ENCODE results near the gene CDKAL1.
"Not testable (repeated sequence)": the region's sequence is repeated elsewhere in the genome, so short reads cannot be mapped to it uniquely, and the experiment has no call there.

Gene CDKAL1

DNA sequence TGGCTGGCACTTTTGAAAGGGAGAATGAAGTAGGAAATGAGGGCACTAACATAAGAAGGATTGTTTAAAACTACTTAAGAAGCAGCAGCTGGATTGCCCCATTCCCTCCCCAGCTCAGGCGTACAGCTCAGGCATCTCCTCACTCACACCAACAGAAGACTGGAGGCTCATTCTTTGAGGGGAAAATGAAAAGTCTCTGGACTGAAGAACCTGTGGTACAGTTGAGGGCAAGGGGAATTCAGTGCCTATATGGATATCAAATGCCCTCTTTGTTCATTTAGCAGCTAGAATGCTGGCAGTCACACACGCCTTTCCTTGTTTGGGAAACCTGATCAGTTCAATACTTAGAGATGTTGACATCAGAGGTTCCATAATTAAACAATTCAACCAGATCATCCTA is 557.2 kb downstream of the CDKAL1 start:
- Histone ChIP-seq H3K4me3 (replicated peaks; ENCODE audit: low read depth, low read length) (no peak overlapping the region), H3K36me3 (ENCODE audit: control insufficient read depth, insufficient read depth, low read length) (no peaks in the 10 kb centered on the region), H3K27me3 (replicated peaks; ENCODE audit: control insufficient read depth, insufficient read depth, low read length) (no peaks in the 10 kb centered on the region)
- TF ChIP-seq, protein P1, sequence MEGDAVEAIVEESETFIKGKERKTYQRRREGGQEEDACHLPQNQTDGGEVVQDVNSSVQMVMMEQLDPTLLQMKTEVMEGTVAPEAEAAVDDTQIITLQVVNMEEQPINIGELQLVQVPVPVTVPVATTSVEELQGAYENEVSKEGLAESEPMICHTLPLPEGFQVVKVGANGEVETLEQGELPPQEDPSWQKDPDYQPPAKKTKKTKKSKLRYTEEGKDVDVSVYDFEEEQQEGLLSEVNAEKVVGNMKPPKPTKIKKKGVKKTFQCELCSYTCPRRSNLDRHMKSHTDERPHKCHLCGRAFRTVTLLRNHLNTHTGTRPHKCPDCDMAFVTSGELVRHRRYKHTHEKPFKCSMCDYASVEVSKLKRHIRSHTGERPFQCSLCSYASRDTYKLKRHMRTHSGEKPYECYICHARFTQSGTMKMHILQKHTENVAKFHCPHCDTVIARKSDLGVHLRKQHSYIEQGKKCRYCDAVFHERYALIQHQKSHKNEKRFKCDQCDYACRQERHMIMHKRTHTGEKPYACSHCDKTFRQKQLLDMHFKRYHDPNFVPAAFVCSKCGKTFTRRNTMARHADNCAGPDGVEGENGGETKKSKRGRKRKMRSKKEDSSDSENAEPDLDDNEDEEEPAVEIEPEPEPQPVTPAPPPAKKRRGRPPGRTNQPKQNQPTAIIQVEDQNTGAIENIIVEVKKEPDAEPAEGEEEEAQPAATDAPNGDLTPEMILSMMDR (IDR thresholded peaks at IDR 0.05; ENCODE audit: insufficient read depth, low read length, poor library complexity, severe bottlenecking) = no peak
- no peak for DNase-seq (ENCODE audit: extremely low read depth, insufficient read length)

DNA sequence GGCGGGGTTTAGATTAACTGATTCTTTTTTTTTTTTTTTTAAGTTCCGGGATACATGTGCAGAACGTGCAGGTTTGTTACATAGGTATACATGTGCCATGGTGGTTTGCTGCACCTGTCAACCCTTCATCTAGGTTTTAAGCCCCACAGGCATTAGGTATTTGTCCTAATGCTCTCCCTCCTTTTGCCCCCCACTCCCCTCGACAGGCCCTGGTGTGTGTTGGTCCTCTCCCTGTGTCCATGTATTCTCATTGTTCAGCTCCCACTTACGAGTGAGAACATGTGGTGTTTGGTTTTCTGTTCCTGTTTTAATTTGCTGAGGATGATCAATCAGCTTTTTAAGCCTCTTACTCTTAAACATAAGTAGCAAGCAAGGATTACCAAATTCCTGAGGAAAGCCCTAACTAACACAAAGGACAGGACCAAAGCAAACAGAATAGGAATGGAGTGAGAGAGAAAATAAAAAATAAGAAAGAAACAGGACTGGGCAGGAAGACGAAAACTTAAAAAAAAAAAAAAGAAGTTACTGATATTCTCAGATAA is 558.0 kb downstream of the CDKAL1 start:
- not testable (repeated sequence) for DNase-seq (ENCODE audit: extremely low read depth, insufficient read length); H3K27me3 ChIP-seq (replicated peaks; ENCODE audit: control insufficient read depth, insufficient read depth, low read length); H3K36me3 ChIP-seq (ENCODE audit: control insufficient read depth, insufficient read depth, low read length); H3K4me3 ChIP-seq (replicated peaks; ENCODE audit: low read depth, low read length)

DNA sequence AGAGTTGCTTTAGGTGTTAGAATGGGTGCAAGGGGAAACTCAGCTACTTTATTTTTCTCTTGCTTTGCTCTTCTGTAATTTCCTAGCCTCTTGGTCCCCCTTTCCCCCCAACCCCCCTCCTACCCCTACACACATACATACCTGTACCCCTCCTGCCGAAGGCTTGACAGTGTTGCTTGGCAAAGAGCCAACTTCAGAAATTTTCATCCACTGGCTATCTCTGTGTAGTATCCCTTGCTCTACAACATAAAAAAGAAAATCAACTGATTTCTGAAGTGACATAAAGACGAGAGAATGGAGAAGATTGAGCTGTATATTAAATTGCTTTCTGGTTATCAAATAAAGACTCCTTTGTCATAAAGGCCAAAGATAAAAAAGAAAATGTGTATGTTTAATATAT is 561.2 kb downstream of the CDKAL1 start:
- Histone ChIP-seq H3K36me3 (ENCODE audit: control insufficient read depth, insufficient read depth, low read length) (no peaks in the 10 kb centered on the region), H3K27me3 (replicated peaks; ENCODE audit: control insufficient read depth, insufficient read depth, low read length) (no peaks in the 10 kb centered on the region), H3K4me3 (replicated peaks; ENCODE audit: low read depth, low read length) (no peak overlapping the region)
- no peak for DNase-seq (ENCODE audit: extremely low read depth, insufficient read length)
- TF ChIP-seq, protein P1 (IDR thresholded peaks at IDR 0.05; ENCODE audit: insufficient read depth, low read length, poor library complexity, severe bottlenecking) = no peak

DNA sequence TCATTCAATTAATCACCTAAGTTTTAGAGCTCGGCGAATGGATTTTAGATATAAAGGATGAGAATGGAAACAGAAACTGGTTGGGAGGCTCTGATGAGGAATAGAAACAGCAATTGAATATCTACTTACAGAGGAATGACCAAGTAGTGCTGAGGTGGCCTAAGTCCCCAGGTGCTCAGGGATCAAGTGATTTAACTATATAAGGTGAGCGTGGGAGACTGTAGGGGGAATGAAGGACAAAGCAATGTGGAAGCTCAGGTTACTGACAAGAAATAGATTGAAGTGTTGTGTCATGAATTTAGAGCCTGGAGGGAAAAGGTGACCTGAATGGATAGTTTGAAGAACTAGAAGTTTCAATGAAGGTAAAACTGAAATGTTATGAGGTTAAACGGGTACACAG is 563.9 kb downstream of the CDKAL1 start:
- TF ChIP-seq, protein P1 (IDR thresholded peaks at IDR 0.05; ENCODE audit: insufficient read depth, low read length, poor library complexity, severe bottlenecking) = no peak
- DNase-seq (ENCODE audit: extremely low read depth, insufficient read length) = no peak
- H3K27me3 ChIP-seq (replicated peaks; ENCODE audit: control insufficient read depth, insufficient read depth, low read length) = no peaks in the 10 kb centered on the region
- H3K36me3 ChIP-seq (ENCODE audit: control insufficient read depth, insufficient read depth, low read length) = no peaks in the 10 kb centered on the region
- H3K4me3 ChIP-seq (replicated peaks; ENCODE audit: low read depth, low read length) = no peak overlapping the region

DNA sequence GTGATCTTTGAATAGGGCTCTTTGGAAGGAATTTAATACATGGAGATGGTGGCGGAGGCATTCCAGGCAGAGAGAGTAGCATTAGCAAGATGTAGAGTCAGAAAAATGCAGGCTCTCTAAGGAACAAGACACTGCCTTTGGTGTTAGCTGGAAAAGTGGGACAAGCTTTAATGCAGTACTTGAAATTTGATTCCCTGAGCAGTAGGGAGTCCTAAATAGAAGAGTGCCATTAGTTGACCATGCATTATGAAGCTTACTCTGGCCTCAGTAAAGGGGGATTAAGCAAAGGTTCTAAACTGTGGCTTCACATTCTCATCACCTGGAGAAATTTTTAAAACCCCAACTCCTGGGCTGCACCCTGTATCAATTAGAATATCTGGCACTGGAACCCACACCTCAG is 564.5 kb downstream of the CDKAL1 start:
- Histone ChIP-seq H3K4me3 (replicated peaks; ENCODE audit: low read depth, low read length) (no peak overlapping the region), H3K27me3 (replicated peaks; ENCODE audit: control insufficient read depth, insufficient read depth, low read length) (no peaks in the 10 kb centered on the region), H3K36me3 (ENCODE audit: control insufficient read depth, insufficient read depth, low read length) (no peaks in the 10 kb centered on the region)
- TF ChIP-seq, protein P1 (IDR thresholded peaks at IDR 0.05; ENCODE audit: insufficient read depth, low read length, poor library complexity, severe bottlenecking) = no peak
- DNase-seq (ENCODE audit: extremely low read depth, insufficient read length) = no peak

DNA sequence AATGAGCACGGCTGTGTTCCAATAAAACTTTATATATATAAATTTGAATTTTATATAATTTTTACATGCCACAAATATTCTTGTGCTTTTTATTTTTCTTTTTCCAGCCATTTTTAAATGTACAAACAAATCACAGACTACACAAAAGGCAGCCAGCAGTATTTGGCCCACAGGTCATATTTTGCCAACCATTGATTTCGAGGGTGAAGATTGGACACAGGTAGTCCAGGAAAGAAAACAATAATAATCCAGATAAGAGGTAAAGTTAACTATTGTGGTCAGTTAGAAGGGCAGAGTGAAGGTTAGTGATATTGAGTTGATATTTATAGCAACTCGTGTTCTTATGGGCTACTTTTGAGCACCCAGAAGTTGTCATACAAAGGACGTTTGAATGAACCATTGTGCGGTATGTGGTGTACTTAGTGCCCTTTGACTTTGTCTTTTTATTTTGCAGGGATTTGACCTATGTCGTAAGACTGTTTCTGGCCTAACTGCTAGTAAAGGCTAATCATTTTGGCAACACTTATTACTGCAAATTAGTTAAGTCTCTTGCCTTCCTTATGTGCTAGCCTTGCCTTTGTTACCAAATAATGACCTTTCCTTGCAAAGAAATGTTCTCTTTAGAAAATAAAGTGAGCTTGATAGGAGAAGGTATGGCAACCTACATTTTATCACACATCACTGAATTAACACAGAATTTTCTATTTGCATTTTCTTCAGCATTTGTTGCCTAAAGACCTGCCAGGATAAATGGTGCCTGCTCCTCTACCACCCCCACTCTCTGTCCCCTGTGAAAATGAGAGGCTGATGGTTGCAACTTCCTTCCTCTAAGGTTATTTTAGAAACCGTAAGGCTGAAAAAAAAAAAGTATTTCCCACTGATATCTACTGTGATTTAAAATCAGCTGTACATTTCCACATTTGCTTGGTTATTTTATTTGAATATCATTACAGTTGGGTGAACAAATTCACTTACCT is 565.4 kb downstream of the CDKAL1 start:
- TF ChIP-seq, protein P1 (IDR thresholded peaks at IDR 0.05; ENCODE audit: insufficient read depth, low read length, poor library complexity, severe bottlenecking) = no peak
- H3K27me3 ChIP-seq (replicated peaks; ENCODE audit: control insufficient read depth, insufficient read depth, low read length) = no peaks in the 10 kb centered on the region
- H3K36me3 ChIP-seq (ENCODE audit: control insufficient read depth, insufficient read depth, low read length) = no peaks in the 10 kb centered on the region
- DNase-seq (ENCODE audit: extremely low read depth, insufficient read length) = peak; percentile 9
- H3K4me3 ChIP-seq (replicated peaks; ENCODE audit: low read depth, low read length) = no peak overlapping the region
